Colon (tissue), 2 donors: Measurements from ENCODE around the gene DERA.
"Not testable (repeated sequence)": the region's sequence is repeated elsewhere in the genome, so short reads cannot be mapped to it uniquely, and the experiment has no call there.

Source experiments
- FAIRE-seq: peaks from 2 replicates; lab custom pipeline; 2012; peaks lifted over from hg19 to GRCh38; lab: Jason Lieb, UNC
- donor health status: control.
- donor health status: control.

The DERA gene

GRCh38 chr12:15910864-15911721 lies at the start of gene DERA:
DERA (plus strand) TSS chr12:15911332; CDS start chr12:15911384, 52 bp downstream.
- FAIRE-seq, result no peak

- no peak for FAIRE-seq
These were observed 49.7 kb upstream of the DERA start for GRCh38 chr12:15861404-15861803.

- FAIRE-seq, result no peak
These were observed 48.3 kb upstream of the DERA start for GRCh38 chr12:15862840-15863239.

- FAIRE-seq, result no peak
These were observed 47.8 kb upstream of the DERA start for GRCh38 chr12:15863372-15863771.

GRCh38 chr12:15863984-15864383 lies 47.1 kb upstream of the DERA start:
- no peak for FAIRE-seq

- no peak for FAIRE-seq
These were observed 42.9 kb upstream of the DERA start for GRCh38 chr12:15868186-15868585.

- no peak for FAIRE-seq
These were observed 37.6 kb upstream of the DERA start for GRCh38 chr12:15873556-15873955.

- FAIRE-seq, result not testable (repeated sequence)
These were observed 36.5 kb upstream of the DERA start for GRCh38 chr12:15874556-15875145.

- no peak for FAIRE-seq
These were observed 35.3 kb upstream of the DERA start for GRCh38 chr12:15875863-15876262.

GRCh38 chr12:15879413-15879812 lies 31.7 kb upstream of the DERA start:
- no peak for FAIRE-seq

- FAIRE-seq, result no peak
These were observed 30.4 kb upstream of the DERA start for GRCh38 chr12:15880721-15881120.

GRCh38 chr12:15882118-15882971 lies 28.8 kb upstream of the DERA start, which contains the start of gene STRAP:
STRAP (plus strand) TSS chr12:15882387; CDS start chr12:15882708, 321 bp downstream.
- FAIRE-seq, result no peak

- FAIRE-seq, result no peak
These were observed 27.6 kb upstream of the DERA start for GRCh38 chr12:15883536-15883935.

GRCh38 chr12:15886372-15887042 lies 24.6 kb upstream of the DERA start:
- no peak for FAIRE-seq

- peak; percentile 68 for FAIRE-seq
These were observed 23.9 kb upstream of the DERA start for GRCh38 chr12:15887043-15887817.

- FAIRE-seq, result no peak
These were observed 18.4 kb upstream of the DERA start for GRCh38 chr12:15892645-15893259.

- peak; percentile 99 for FAIRE-seq
These were observed 17.9 kb upstream of the DERA start for GRCh38 chr12:15893260-15893659.

- no peak for FAIRE-seq
These were observed 14.3 kb upstream of the DERA start for GRCh38 chr12:15896867-15897266.

- no peak for FAIRE-seq
These were observed 13.7 kb upstream of the DERA start for GRCh38 chr12:15897433-15897832.

GRCh38 chr12:15899282-15899870 lies 11.8 kb upstream of the DERA start:
- no peak for FAIRE-seq
